K562 (cell line): ENCODE measurements around the gene DYRK1A. TPM values are rescaled to one million over a fixed set of nuclear protein-coding genes. Genes with fewer than 3 reads are reported as not detected.
A peak's percentile ranks its signal among the peaks of the same experiment; 100 is the strongest.

Source experiments
- ASH1L ChIP-seq: fragments of 450-650 bp; IDR thresholded peaks from 2 replicates; pipeline ENCODE4 v1.6.1; 2018; ENCODE audit warnings: borderline replicate concordance, mild to moderate bottlenecking, low read depth; ENCODE audit not compliant: partially characterized antibody
- DMBX1 ChIP-seq: fragments of 250-450 bp; sonication (Bioruptor Pico); IDR thresholded peaks from 2 replicates; pipeline ENCODE4 v1.8.0; 2022; ENCODE audit warnings: inconsistent platforms, mild to moderate bottlenecking, moderate library complexity, borderline replicate concordance
- GATAD2A ChIP-seq: fragments of 450-650 bp; IDR thresholded peaks from 2 replicates; pipeline ENCODE4 v1.6.1; 2017
- MLX ChIP-seq, 2 experiments: fragments of 450-650 bp in 1 of 2; sonication (generic) in 1 of 2; formaldehyde crosslinking; conservative IDR thresholded peaks; 2 replicates each; pipeline versions ENCODE4 v1.4.0 to v1.8.1; 2020 to 2022; ENCODE audit warnings: mild to moderate bottlenecking in 1 of 2, missing genetic modification reagents in 1 of 2
- NFE2L1 ChIP-seq: fragments of 450-650 bp; IDR thresholded peaks from 2 replicates; pipeline ENCODE4 v1.6.1; 2016; ENCODE audit warnings: missing genetic modification characterization, low read depth, mild to moderate bottlenecking, missing compliant biosample characterization, moderate library complexity, borderline replicate concordance
- NR1H2 ChIP-seq: sonication (generic); formaldehyde crosslinking; IDR thresholded peaks from 2 replicates; pipeline ENCODE4 v1.4.0; 2020; ENCODE audit warnings: mild to moderate bottlenecking, missing genetic modification reagents
- PBX2 ChIP-seq, 2 experiments: IDR thresholded peaks in 1 of 2; conservative IDR thresholded peaks in 1 of 2; 2 replicates each; pipeline ENCODE4 v1.6.1; 2016; ENCODE audit warnings: low read depth in 2 of 2, mild to moderate bottlenecking in 1 of 2, missing compliant biosample characterization in 1 of 2, missing genetic modification characterization in 1 of 2, moderate library complexity in 1 of 2
- RNF219 ChIP-seq: fragments of 250-450 bp; sonication (Bioruptor Pico); IDR thresholded peaks from 2 replicates; pipeline ENCODE4 v1.5.0; 2022; ENCODE audit warnings: mild to moderate bottlenecking
- TAF9B ChIP-seq: fragments of 450-650 bp; IDR thresholded peaks from 2 replicates; pipeline ENCODE4 v1.6.1; 2018; ENCODE audit warnings: mild to moderate bottlenecking; ENCODE audit not compliant: partially characterized antibody
- ZBTB11 ChIP-seq, 3 experiments: fragments of 200-800 bp in 1 of 3; fragments of 250-450 bp in 1 of 3; fragments of 450-650 bp in 1 of 3; sonication (Bioruptor Pico) in 1 of 3; sonication (Bioruptor generic) in 1 of 3; formaldehyde crosslinking in 1 of 3; IDR thresholded peaks; 2 replicates each; pipeline versions ENCODE4 v1.6.1 to v1.8.0; 2016 to 2022; ENCODE audit warnings: mild to moderate bottlenecking in 2 of 3, missing genetic modification characterization in 2 of 3, missing compliant biosample characterization in 1 of 3, moderate library complexity in 1 of 3
- ZHX1 ChIP-seq: fragments of 150-350 bp; conservative IDR thresholded peaks from 2 replicates; pipeline ENCODE4 v1.6.1; 2014; ENCODE audit warnings: low read length
- ZNF384 ChIP-seq: IDR thresholded peaks from 2 replicates; pipeline ENCODE4 v1.6.1; 2012; ENCODE audit warnings: low read depth, low read length, improper control_type of control experiment
- polyA plus RNA-seq, 8 experiments: library from polyadenylated mRNA; depleted of rRNA in 4 of 8; stranded (reverse) in 5 of 8; unstranded in 3 of 8; fragments of >200 nt; fragmentation: Nextera tagmentation in 2 of 8; fragmentation: Illumina TruSeq in 1 of 8; extraction: Ambion mirVana in 2 of 8; extraction: Trizol in 1 of 8; gene quantifications; 2 replicates each; pipeline versions ENCODE4 v1.2.1 to v1.2.3, GENCODE V29; 2011 to 2014; ENCODE audit warnings: inconsistent platforms in 1 of 8, missing spikeins in 1 of 8
- total RNA-seq, 7 experiments: library from RNA; depleted of rRNA in 6 of 7; stranded (reverse); fragments of >200 nt in 6 of 7; fragmentation: Illumina TruSeq in 2 of 7; extraction: Trizol in 2 of 7; gene quantifications; 2 replicates each; pipeline versions ENCODE4 v1.2.1 to v1.2.3, GENCODE V29; 2011 to 2021; ENCODE audit warnings: low replicate concordance in 1 of 7

The DYRK1A gene
- total and polyA plus RNA-seq, 9 of the 15 experiments (the other 6 are each of a cell fraction or from before 2014, with no cell fraction given): 3.7 to 64.8 (median 42.3) TPM

- TF ChIP-seq RNF219 (CRISPR knock-in tag): no peak
- no peak for TF ChIP-seq ZHX1
- peak in 1 of 3 experiments; percentile 58; a peak in 1 of 6 replicates for TF ChIP-seq ZBTB11 (CRISPR knock-in tag; IDR thresholded peaks at IDR 0.05)
- TF ChIP-seq TAF9B: no peak
- TF ChIP-seq NFE2L1 (tag): no peak
- TF ChIP-seq ZNF384: no peak
- no peak for TF ChIP-seq GATAD2A
- no peak for TF ChIP-seq ASH1L
- TF ChIP-seq MLX (CRISPR knock-in tag; conservative IDR thresholded peaks at IDR 0.05): no peak
- TF ChIP-seq DMBX1 (CRISPR knock-in tag): no peak
- TF ChIP-seq PBX2 (CRISPR knock-in tag; IDR thresholded peaks at IDR 0.05; ENCODE audit: low read depth): no peak; the same call in 1 of the 2 replicates
- TF ChIP-seq PBX2 (tag; conservative IDR thresholded peaks at IDR 0.05; ENCODE audit: low read depth): peak; percentile 99
- TF ChIP-seq NR1H2 (CRISPR knock-in tag): no peak
Measured at GRCh38 chr21:37370152-37371040, 3.8 kb downstream of the DYRK1A start (continued).
